ENCODE measurements around the gene STK24.
A peak's percentile ranks its signal among the peaks of the same experiment; 100 is the strongest.

STK24 gene

DNA sequence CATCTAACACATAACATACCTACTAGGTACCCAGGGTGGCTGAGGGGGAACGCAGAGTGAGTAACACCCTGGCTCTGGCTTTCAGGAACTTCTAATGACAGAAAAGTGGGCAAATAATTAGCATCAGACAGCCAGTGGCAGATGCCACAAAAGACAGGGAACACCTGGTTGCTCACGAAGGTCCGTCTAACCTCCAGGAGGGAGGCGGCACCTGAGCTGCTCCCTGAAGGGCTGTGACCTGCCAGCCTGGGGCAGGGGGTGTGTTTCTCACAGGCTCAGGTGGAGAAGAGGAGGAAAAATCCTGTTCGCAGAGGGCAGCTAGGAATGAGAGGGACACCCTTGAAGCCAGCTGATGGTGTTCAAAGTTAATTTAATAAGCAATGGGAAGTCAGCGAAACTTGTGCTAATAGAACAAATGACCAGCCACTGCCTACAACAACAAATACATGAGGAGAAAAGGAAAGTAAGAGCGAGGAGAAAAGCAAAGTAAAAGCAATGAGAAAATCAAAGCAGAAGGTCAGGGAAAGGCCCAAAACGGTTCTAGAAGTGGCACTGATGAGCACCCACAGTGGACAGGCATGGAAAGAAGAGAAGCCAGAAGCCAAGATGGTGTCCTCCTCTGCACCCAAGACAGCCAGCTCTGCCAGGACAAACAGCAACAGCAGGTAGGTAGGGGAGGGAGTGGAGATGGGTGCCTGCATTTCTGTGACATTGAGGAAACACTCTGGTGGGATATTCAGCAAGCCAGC, 87.3 kb downstream of the STK24 start:
- 93 to 99% methylated on average over 7 of the region's 8 CpGs for WGBS, 2 experiments (ENCODE audit: insufficient coverage in 2 of 2)
- Histone ChIP-seq H3K4me3 (ENCODE audit: extremely low read depth, insufficient read depth, low read length, poor library complexity, severe bottlenecking) (no peak overlapping the region), H3K9me3 (ENCODE audit: control insufficient read depth, low read length) (no peaks in the 10 kb centered on the region), H3K27ac (ENCODE audit: low read depth, low read length, severe bottlenecking) (no peak overlapping the region), H3K4me1 (ENCODE audit: control insufficient read depth, insufficient read depth, low read length, poor library complexity, severe bottlenecking) (peaks cover 26% of the 10 kb centered on the region), H3K36me3 (ENCODE audit: control insufficient read depth, insufficient read depth, low read length) (no peaks in the 10 kb centered on the region)

DNA sequence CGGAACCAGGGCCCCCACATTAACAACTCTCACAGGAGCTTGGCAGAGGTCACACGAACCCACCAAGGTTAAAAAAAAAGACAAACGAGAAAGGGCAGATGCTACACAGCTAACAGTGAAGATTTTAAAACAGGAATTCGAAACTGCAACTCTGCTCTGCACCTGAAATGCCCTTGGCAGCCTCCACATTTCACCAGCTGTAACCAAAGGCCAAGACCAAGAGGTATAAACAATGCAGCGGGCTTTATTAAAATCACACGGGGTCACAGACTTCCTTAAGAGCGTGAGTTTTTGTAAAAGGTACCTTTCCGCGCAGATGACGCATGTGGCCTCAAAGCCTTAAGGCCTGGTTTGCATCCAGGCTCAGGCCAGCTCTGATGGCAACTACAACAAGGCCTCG, 88.2 kb downstream of the STK24 start:
- H3K4me3 ChIP-seq (ENCODE audit: extremely low read depth, insufficient read depth, low read length, poor library complexity, severe bottlenecking) = no peak overlapping the region

DNA sequence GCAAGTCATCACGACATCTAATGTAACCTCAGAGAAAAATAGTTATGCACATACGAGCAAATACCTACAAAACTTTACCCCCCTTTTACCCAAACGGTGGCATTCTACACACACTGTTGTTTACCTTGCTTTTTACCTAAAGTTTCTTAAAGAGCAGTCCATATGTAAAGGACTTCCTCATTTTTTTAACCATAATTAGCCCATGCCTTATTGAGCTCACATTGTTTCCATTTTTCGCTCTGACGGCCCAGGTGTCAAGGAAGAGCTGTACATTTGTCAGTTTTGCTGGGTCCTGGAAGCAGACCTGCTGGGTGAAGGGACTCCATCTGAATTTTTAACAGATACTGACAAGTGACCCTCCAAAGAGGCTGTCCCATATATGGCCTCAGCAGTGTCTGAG, 89.4 kb downstream of the STK24 start:
- Histone ChIP-seq H3K27ac (ENCODE audit: low read depth, low read length, severe bottlenecking) (no peak overlapping the region), H3K4me1 (ENCODE audit: control insufficient read depth, insufficient read depth, low read length, poor library complexity, severe bottlenecking) (peaks cover 45% of the 10 kb centered on the region), H3K9me3 (ENCODE audit: control insufficient read depth, low read length) (no peaks in the 10 kb centered on the region), H3K36me3 (ENCODE audit: control insufficient read depth, insufficient read depth, low read length) (no peaks in the 10 kb centered on the region), H3K4me3 (ENCODE audit: extremely low read depth, insufficient read depth, low read length, poor library complexity, severe bottlenecking) (no peak overlapping the region)
- WGBS, 2 experiments (ENCODE audit: insufficient coverage in 2 of 2) = 89 to 100% methylated on average over 4 to 5 of the region's 5 CpGs

More for the DNA sequence above, 88.2 kb downstream of the STK24 start:
- Histone ChIP-seq H3K9me3 (ENCODE audit: control insufficient read depth, low read length) (no peaks in the 10 kb centered on the region), H3K4me1 (ENCODE audit: control insufficient read depth, insufficient read depth, low read length, poor library complexity, severe bottlenecking) (peaks cover 35% of the 10 kb centered on the region), H3K27ac (ENCODE audit: low read depth, low read length, severe bottlenecking) (no peak overlapping the region), H3K36me3 (ENCODE audit: control insufficient read depth, insufficient read depth, low read length) (no peaks in the 10 kb centered on the region)
- WGBS, 2 experiments (ENCODE audit: insufficient coverage in 2 of 2) = 92 to 95% methylated on average over 10 to 11 of the region's 11 CpGs

DNA sequence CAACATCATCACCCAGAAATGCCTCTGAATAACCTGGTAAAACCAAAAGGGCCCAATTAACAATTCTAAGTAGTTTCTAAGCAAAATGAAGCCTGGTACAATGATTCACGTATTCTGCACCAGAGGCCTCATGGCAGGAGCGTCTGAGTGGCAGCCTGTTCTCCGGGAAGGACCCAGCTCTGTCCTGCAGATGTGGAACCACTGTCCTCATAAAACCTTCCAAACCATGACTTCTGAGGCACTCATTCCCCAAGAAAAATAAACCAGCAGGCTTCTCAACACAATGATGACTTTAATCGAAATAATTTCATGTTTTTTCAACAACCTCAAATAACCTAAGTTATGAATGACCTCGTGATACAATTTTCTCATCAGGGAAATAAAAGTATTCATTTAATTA, 89.9 kb downstream of the STK24 start:
- Histone ChIP-seq H3K36me3 (ENCODE audit: control insufficient read depth, insufficient read depth, low read length) (no peaks in the 10 kb centered on the region), H3K4me1 (ENCODE audit: control insufficient read depth, insufficient read depth, low read length, poor library complexity, severe bottlenecking) (peaks cover 47% of the 10 kb centered on the region), H3K27ac (ENCODE audit: low read depth, low read length, severe bottlenecking) (no peak overlapping the region), H3K4me3 (ENCODE audit: extremely low read depth, insufficient read depth, low read length, poor library complexity, severe bottlenecking) (no peak overlapping the region), H3K9me3 (ENCODE audit: control insufficient read depth, low read length) (no peaks in the 10 kb centered on the region)
- 96 to 98% methylated on average over 3 to 4 of the region's 5 CpGs for WGBS, 2 experiments (ENCODE audit: insufficient coverage in 2 of 2)

DNA sequence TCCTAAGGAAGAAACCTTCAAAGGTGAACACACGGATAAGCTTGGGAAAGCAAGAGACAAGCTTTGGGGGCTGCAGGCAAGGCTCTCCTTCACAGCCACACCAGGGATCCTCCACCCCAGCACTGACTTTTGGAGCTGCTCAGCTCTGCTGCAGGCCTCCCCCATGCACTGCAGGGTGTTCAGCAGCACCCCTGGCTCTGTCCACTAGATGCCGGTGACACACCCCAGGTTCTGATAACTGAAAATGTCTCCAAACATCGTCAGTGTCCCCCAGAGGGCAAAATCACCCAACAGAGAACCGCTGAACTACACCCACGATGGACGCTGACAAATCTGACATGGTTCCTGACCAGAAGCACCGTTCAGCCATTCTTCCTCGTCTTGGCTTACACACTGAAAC, 90.5 kb downstream of the STK24 start:
- Histone ChIP-seq H3K36me3 (ENCODE audit: control insufficient read depth, insufficient read depth, low read length) (peaks cover 5% of the 10 kb centered on the region), H3K9me3 (ENCODE audit: control insufficient read depth, low read length) (no peaks in the 10 kb centered on the region), H3K4me1 (ENCODE audit: control insufficient read depth, insufficient read depth, low read length, poor library complexity, severe bottlenecking) (peaks cover 47% of the 10 kb centered on the region), H3K27ac (ENCODE audit: low read depth, low read length, severe bottlenecking) (no peak overlapping the region), H3K4me3 (ENCODE audit: extremely low read depth, insufficient read depth, low read length, poor library complexity, severe bottlenecking) (no peak overlapping the region)
- WGBS, 2 experiments (ENCODE audit: insufficient coverage in 2 of 2) = 95 to 97% methylated on average over 8 of the region's 8 CpGs

DNA sequence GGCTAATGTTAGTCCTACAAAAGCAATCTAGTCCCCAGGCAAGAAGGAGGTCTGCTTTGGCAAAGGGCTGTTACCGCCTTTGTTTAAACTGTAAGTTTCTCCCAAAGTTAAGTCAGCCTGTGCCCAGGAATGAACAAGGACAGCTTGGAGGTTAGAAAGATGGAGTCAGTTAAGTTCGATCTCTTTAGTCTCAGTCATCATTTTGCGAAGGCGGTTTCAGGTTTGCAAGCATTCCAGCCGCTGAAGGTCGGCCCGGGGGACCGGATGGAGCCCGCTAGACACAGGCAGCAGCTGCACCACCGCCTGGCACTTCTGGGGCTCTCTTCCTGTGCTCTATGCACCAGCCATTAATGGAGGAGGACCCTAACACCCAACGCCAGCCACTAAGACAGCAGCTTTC, 91.3 kb downstream of the STK24 start:
- peak overlapping the region; percentile 99 for H3K27ac ChIP-seq (ENCODE audit: low read depth, low read length, severe bottlenecking)
- peaks cover 55% of the 10 kb centered on the region for H3K4me1 ChIP-seq (ENCODE audit: control insufficient read depth, insufficient read depth, low read length, poor library complexity, severe bottlenecking)
- 95 to 96% methylated on average over 9 to 10 of the region's 11 CpGs for whole genome bisulfite sequencing, 2 experiments (ENCODE audit: insufficient coverage in 2 of 2)

DNA sequence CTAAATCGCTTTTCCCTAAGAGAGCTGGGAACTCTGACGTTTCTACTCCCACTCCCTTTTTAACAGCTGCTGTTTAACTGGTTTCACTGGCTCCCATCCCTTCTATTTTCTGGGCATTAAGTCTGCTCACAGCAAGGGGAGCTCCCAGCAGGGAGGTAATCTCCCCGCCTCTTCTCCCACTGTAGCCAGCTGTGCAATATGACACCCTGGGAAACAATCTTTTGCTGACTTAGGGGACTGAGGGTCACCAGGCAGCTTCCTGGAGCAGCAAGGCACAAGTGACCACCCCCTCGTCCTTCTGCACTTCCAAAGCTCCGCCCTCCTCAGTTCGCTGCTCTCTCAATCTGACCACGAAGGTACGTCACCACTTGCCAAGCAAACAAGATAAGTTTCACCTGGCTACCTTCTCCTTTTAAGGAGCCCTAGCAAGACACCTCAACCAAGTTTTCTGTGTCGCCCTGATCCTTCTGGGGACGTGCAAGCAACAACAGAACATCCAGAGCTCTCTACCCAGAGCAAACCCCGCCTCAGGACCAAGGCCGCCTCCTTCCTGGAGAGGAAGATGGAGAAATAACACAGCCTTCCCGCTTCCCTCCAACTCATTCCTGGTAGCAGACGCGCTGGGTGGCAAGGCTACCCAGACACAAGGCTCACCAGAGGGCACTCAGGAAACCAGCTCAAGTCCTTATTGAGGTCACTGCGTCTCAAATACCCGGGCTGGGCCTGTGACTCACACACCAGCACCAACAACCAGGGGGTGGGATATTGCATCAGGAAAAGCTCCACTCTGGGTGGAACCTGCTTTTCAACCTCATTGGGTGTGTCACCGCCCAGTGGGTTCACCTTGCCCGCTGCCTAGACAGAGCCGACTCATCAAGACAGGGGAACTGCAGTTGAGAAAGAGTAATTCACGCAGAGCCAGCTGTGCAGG, 92.4 kb downstream of the STK24 start:
- Histone ChIP-seq H3K4me1 (ENCODE audit: control insufficient read depth, insufficient read depth, low read length, poor library complexity, severe bottlenecking) (peaks cover 58% of the 10 kb centered on the region), H3K4me3 (ENCODE audit: extremely low read depth, insufficient read depth, low read length, poor library complexity, severe bottlenecking) (peak overlapping the region; percentile 18), H3K36me3 (ENCODE audit: control insufficient read depth, insufficient read depth, low read length) (peaks cover 8% of the 10 kb centered on the region), H3K9me3 (ENCODE audit: control insufficient read depth, low read length) (no peaks in the 10 kb centered on the region), H3K27ac (ENCODE audit: low read depth, low read length, severe bottlenecking) (peak overlapping the region; percentile 99)
- 26 to 27% methylated on average over 14 to 16 of the region's 21 CpGs for WGBS, 2 experiments (ENCODE audit: insufficient coverage in 2 of 2)

More for the DNA sequence above, 91.3 kb downstream of the STK24 start:
- Histone ChIP-seq H3K4me3 (ENCODE audit: extremely low read depth, insufficient read depth, low read length, poor library complexity, severe bottlenecking) (no peak overlapping the region), H3K36me3 (ENCODE audit: control insufficient read depth, insufficient read depth, low read length) (peaks cover 8% of the 10 kb centered on the region), H3K9me3 (ENCODE audit: control insufficient read depth, low read length) (no peaks in the 10 kb centered on the region)

DNA sequence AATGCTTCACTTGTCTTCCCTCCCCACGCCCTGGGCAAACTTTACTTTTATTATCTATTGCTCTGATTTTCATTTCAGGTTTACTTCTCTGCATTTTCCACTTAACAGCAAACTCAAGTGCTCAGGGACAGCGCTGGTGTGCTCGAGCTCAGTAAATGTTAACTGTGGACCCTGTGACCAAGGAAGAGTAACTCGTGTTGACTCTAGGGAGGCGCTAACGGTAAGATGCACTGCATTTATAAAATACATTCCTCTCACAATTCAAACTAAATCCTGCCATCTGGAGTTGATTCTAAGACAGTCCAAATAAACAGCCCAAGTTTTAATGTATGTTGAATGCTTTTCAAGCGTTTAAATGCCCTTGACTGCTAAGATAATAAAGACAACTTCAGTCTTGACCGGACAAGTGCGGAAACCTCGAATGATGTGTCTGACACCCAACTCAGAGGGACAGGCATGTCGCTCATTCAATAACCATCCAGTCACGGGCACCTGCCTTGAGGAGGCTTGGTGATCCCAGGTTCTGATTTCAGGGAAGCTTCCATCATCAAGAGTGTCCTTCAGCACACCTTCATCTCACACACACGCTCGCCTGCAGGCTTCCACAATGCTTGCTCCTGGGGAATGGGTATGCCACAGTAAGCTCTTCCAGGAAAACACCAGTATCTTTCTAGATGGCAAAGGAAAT, 93.2 kb downstream of the STK24 start:
- H3K9me3 ChIP-seq (ENCODE audit: control insufficient read depth, low read length) = no peaks in the 10 kb centered on the region
- peaks cover 8% of the 10 kb centered on the region for H3K36me3 ChIP-seq (ENCODE audit: control insufficient read depth, insufficient read depth, low read length)
- H3K27ac ChIP-seq (ENCODE audit: low read depth, low read length, severe bottlenecking) = peak overlapping the region; percentile 99
- no peak overlapping the region for H3K4me3 ChIP-seq (ENCODE audit: extremely low read depth, insufficient read depth, low read length, poor library complexity, severe bottlenecking)
- H3K4me1 ChIP-seq (ENCODE audit: control insufficient read depth, insufficient read depth, low read length, poor library complexity, severe bottlenecking) = peaks cover 65% of the 10 kb centered on the region
- 92 to 95% methylated on average over 10 to 12 of the region's 14 CpGs for WGBS, 2 experiments (ENCODE audit: insufficient coverage in 2 of 2)

DNA sequence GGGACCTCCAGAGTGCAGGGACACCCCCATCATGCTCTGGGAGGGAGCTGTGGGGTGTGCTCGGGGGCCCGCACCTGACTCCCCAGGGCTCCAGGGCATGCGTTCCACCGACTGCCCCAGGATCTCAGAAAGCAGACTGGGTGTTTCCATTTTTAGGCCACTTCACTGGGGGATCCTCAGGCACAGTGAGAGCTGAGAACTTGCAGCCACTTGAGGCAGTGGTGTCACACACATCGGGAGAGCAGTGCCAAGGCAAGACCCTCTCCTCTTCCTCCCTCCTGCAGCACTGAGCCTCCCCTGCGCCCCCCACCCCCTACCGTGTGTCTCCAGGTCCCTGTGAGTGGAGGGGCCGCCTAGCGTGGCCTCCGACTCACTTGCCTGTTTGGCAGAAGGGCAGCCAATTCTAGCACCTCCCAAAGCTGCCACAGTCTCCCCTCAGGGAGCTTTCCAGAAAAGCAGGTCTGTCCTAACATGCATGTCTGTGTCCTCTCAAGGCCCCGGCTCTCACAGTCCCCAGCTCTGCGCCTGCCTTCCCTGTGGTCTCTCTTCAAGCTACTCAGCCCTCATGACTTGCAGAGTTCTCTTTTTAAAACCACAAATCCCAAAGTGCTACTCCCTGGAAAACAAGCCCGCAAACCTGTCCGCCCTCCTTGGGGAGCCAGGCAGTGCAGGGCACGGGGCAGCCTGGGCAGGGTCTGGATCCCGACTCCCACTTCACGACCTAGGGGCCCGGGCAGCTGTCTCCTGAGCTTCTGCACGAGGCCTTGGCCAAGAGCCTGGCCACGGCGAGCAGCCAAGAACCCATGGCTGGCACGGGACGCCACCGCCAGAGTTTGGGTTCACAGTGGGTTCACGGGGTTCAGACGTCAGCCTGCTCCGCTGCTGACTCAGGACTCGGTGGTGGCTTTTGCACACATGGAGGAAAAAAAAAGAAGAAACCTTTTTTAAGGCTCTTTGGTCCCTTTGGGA, 94.1 kb downstream of the STK24 start:
- Histone ChIP-seq H3K4me1 (ENCODE audit: control insufficient read depth, insufficient read depth, low read length, poor library complexity, severe bottlenecking) (peaks cover 72% of the 10 kb centered on the region), H3K9me3 (ENCODE audit: control insufficient read depth, low read length) (no peaks in the 10 kb centered on the region), H3K4me3 (ENCODE audit: extremely low read depth, insufficient read depth, low read length, poor library complexity, severe bottlenecking) (no peak overlapping the region), H3K36me3 (ENCODE audit: control insufficient read depth, insufficient read depth, low read length) (peaks cover 8% of the 10 kb centered on the region), H3K27ac (ENCODE audit: low read depth, low read length, severe bottlenecking) (no peak overlapping the region)
- WGBS, 2 experiments (ENCODE audit: insufficient coverage in 2 of 2) = 84 to 87% methylated on average over 24 to 28 of the region's 28 CpGs
